HK-2 (cell line): ENCODE measurements around the gene SMPX.

Source experiments
- DNase-seq: peaks from one replicate; pipeline ENCODE4 v3.0.0-alpha.2; 2018; ENCODE audit not compliant: unreplicated experiment

The SMPX gene

GRCh38 chrX:21744060-21744459 is 13.9 kb downstream of the SMPX start:
- DNase-seq: no peak

GRCh38 chrX:21741869-21742701 is 15.8 kb downstream of the SMPX start:
- DNase-seq: no peak

- no peak for DNase-seq
Observed at GRCh38 chrX:21741364-21741763, 16.6 kb downstream of the SMPX start.

- no peak for DNase-seq
Observed at GRCh38 chrX:21740329-21741274, 17.3 kb downstream of the SMPX start.

- no peak for DNase-seq
Observed at GRCh38 chrX:21738950-21739287, 19.0 kb downstream of the SMPX start.

- DNase-seq: no peak
Observed at GRCh38 chrX:21738210-21738949, 19.5 kb downstream of the SMPX start.

- DNase-seq: no peak
Observed at GRCh38 chrX:21735768-21736127, 22.2 kb downstream of the SMPX start.

GRCh38 chrX:21735038-21735767 is 22.7 kb downstream of the SMPX start:
- DNase-seq: no peak

- DNase-seq: no peak
Observed at GRCh38 chrX:21734175-21734574, 23.7 kb downstream of the SMPX start.

- no peak for DNase-seq
Observed at GRCh38 chrX:21733705-21734104, 24.2 kb downstream of the SMPX start.

GRCh38 chrX:21730026-21730425 is 27.9 kb downstream of the SMPX start:
- no peak for DNase-seq

- DNase-seq: no peak
Observed at GRCh38 chrX:21728276-21728968, 29.5 kb downstream of the SMPX start.

GRCh38 chrX:21725916-21726315 is 32.0 kb downstream of the SMPX start:
- no peak for DNase-seq

GRCh38 chrX:21725496-21725895 is 32.4 kb downstream of the SMPX start:
- no peak for DNase-seq

GRCh38 chrX:21723814-21724213 is 34.1 kb downstream of the SMPX start:
- DNase-seq: no peak

GRCh38 chrX:21723084-21723483 is 34.8 kb downstream of the SMPX start:
- no peak for DNase-seq

GRCh38 chrX:21721195-21721594 is 36.7 kb downstream of the SMPX start:
- DNase-seq: no peak

GRCh38 chrX:21718575-21718974 is 39.3 kb downstream of the SMPX start:
- no peak for DNase-seq

GRCh38 chrX:21717802-21718201 is 40.1 kb downstream of the SMPX start:
- no peak for DNase-seq

GRCh38 chrX:21715825-21716224 is 42.1 kb downstream of the SMPX start:
- DNase-seq: no peak

GRCh38 chrX:21715337-21715736 is 42.6 kb downstream of the SMPX start:
- DNase-seq: no peak
